ENCODE data around the gene RAPGEF1. TPM values are rescaled to one million over a fixed set of nuclear protein-coding genes. Genes with fewer than 3 reads are reported as not detected.

The RAPGEF1 gene
- total RNA-seq, 6 experiments from 2014 or later = 22.9 to 53.6 (median 30.2) TPM

GRCh38 chr9:131529597-131530545, 210.0 kb downstream of the RAPGEF1 start:
- intact Hi-C loops (cut with DNase I) = no loop called here
- ATAC-seq (peak; percentile 67 to 76 (median 70)), DNase-seq (peak; percentile 67 to 87 (median 85))
- 29% methylated on average over 3 of the region's 24 CpGs for WGBS (ENCODE audit: insufficient coverage, low coverage, low lambda C conversion rate, missing lambda C conversion rate)
- Histone ChIP-seq H3K36me3 (peaks cover 0 to 43% (median 25%) of the 10 kb centered on the region in 4 donors), H3K27ac (peak overlapping the region; percentile 70 to 86 (median 70)), H3K4me1 (peaks cover 0 to 19% (median 7%) of the 10 kb centered on the region in 4 donors), H3K4me3 (peak overlapping the region; percentile 97 to 100 (median 99)), H3K9me3 (no peaks in the 10 kb centered on the region), H3K27me3 (no peaks in the 10 kb centered on the region)
- peak; percentile 9 for TF ChIP-seq POLR2A (IDR thresholded peaks at IDR 0.05)
- no peak for TF ChIP-seq CTCF (IDR thresholded peaks at IDR 0.05)

- no peak for ATAC-seq
- 82% methylated on average over 2 of the region's 35 CpGs for whole genome bisulfite sequencing (ENCODE audit: insufficient coverage, low coverage, low lambda C conversion rate, missing lambda C conversion rate)
- no peak overlapping the region for H3K4me3 ChIP-seq
- H3K27ac ChIP-seq = peak overlapping the region in 1 of 3 donors; percentile 86
- peaks cover 0 to 52% (median 31%) of the 10 kb centered on the region in 4 donors for H3K36me3 ChIP-seq
- TF ChIP-seq POLR2A (IDR thresholded peaks at IDR 0.05) (no peak), CTCF (IDR thresholded peaks at IDR 0.05) (no peak)
- no peaks in the 10 kb centered on the region for H3K9me3 ChIP-seq
- no peaks in the 10 kb centered on the region for H3K27me3 ChIP-seq
- intact Hi-C loops (cut with DNase I) = no loop called here
- H3K4me1 ChIP-seq = peaks cover 0 to 12% (median 7%) of the 10 kb centered on the region in 4 donors
- peak in 1 of 3 donors; percentile 49 for DNase-seq
These were observed 210.9 kb downstream of the RAPGEF1 start for GRCh38 chr9:131528886-131529505.

GRCh38 chr9:131528186-131528585, 211.7 kb downstream of the RAPGEF1 start:
- Histone ChIP-seq H3K27me3 (no peaks in the 10 kb centered on the region), H3K4me1 (peaks cover 0 to 10% (median 7%) of the 10 kb centered on the region in 4 donors), H3K4me3 (no peak overlapping the region), H3K9me3 (no peaks in the 10 kb centered on the region), H3K36me3 (peaks cover 0 to 60% (median 32%) of the 10 kb centered on the region in 4 donors), H3K27ac (no peak overlapping the region)
- TF ChIP-seq POLR2A (IDR thresholded peaks at IDR 0.05) (no peak), CTCF (IDR thresholded peaks at IDR 0.05) (no peak)
- ATAC-seq (no peak), DNase-seq (no peak)
- WGBS (ENCODE audit: insufficient coverage, low coverage, low lambda C conversion rate, missing lambda C conversion rate) = 88% methylated on average over 5 of the region's 7 CpGs
- intact Hi-C loops (cut with DNase I) = no loop called here

Small RNAs within 50 kb of the gene (small RNA-seq; reads per million reads assigned to genes)
- 0 reads per million in 2 experiments for gene EIF4A1P3
- 0 reads per million in 2 experiments for gene RF00272
- gene RN7SL328P = 0 reads per million in 2 experiments

Other genes with a start within 250 kb of the RAPGEF1 start
- 10 to 100 TPM; 14.3 to 17.7 (median 15.7) TPM for gene POMT1, start 237.2 kb downstream of the RAPGEF1 start, total RNA-seq
- 10 to 100 TPM; 18.4 to 32.1 (median 27.8) TPM for gene UCK1, start 208.8 kb downstream of the RAPGEF1 start, total RNA-seq
- gene PRRT1B, start 194.6 kb downstream of the RAPGEF1 start, total RNA-seq = 1 to 10 TPM in 4 of 6 experiments, under 1 TPM in 2; 0.25 to 7.3 (median 2.4) TPM